Measurements from ENCODE around the gene ZNF536. TPM values are rescaled to one million over a fixed set of nuclear protein-coding genes. Genes with fewer than 3 reads are reported as not detected.

The ZNF536 gene
- polyA plus RNA-seq, 1 of the 3 experiments (the other 2 are of a cell fraction) = 0.41 TPM

GRCh38 chr19:30605333-30605732, 233.1 kb downstream of the ZNF536 start:
- WGBS (ENCODE audit: low lambda C conversion rate) = 50% methylated on average over 3 of the region's 3 CpGs
- no peak overlapping the region for H3K4me2 ChIP-seq
- no peak overlapping the region for H2AFZ ChIP-seq (ENCODE audit: low read depth)
- H3K9ac ChIP-seq = no peak overlapping the region
- peaks cover 0 to 7% of the 10 kb centered on the region in 2 experiments; a peak in 1 of 4 replicates for H3K4me1 ChIP-seq (ENCODE audit: control insufficient read depth in 1 of 2, insufficient read depth in 2 of 2, low read depth in 1 of 2, low read length in 1 of 2)
- ChIA-PET CTCF (no interaction called here), POLR2A (no interaction called here)
- H3K27me3 ChIP-seq (ENCODE audit: insufficient read depth) = no peaks in the 10 kb centered on the region
- H3K79me2 ChIP-seq (ENCODE audit: insufficient read depth) = no peaks in the 10 kb centered on the region
- H3K36me3 ChIP-seq (replicated peaks in 1 of 2; ENCODE audit: control insufficient read depth in 1 of 2, insufficient read depth in 2 of 2, low read length in 1 of 2) = no peaks in the 10 kb centered on the region
- no peak overlapping the region for H3K4me3 ChIP-seq (ENCODE audit: low read depth in 2 of 2, low read length in 1 of 2)
- no peak overlapping the region for H3K27ac ChIP-seq (ENCODE audit: low read depth in 2 of 2, low read length in 1 of 2)
- no peaks in the 10 kb centered on the region for H4K20me1 ChIP-seq (ENCODE audit: insufficient read depth)
- TF ChIP-seq NFIC (IDR thresholded peaks at IDR 0.05; ENCODE audit: borderline replicate concordance) (no peak), SIN3A (IDR thresholded peaks at IDR 0.05; ENCODE audit: borderline replicate concordance, low read depth, low read length) (no peak), MAX (IDR thresholded peaks at IDR 0.05; ENCODE audit: low read depth) (no peak), MEF2A (IDR thresholded peaks at IDR 0.05; ENCODE audit: borderline replicate concordance, low read depth) (no peak), FOSL2 (IDR thresholded peaks at IDR 0.05; ENCODE audit: borderline replicate concordance, low read depth) (no peak), FOXM1 (IDR thresholded peaks at IDR 0.05; ENCODE audit: low read depth) (no peak), TCF12 (IDR thresholded peaks at IDR 0.05) (no peak), USF2 (IDR thresholded peaks at IDR 0.05; ENCODE audit: borderline replicate concordance, low read depth, low read length) (no peak), POLR2AphosphoS5 (IDR thresholded peaks at IDR 0.05; ENCODE audit: low read depth, low read length) (no peak), JUND (IDR thresholded peaks at IDR 0.05) (no peak), MXI1 (IDR thresholded peaks at IDR 0.05; ENCODE audit: low read depth, low read length) (no peak), CHD2 (IDR thresholded peaks at IDR 0.05; ENCODE audit: low read length, partially characterized antibody) (no peak), TAF1 (IDR thresholded peaks at IDR 0.05; ENCODE audit: borderline replicate concordance, low read depth, low read length) (no peak), EZH2phosphoT487 (IDR thresholded peaks at IDR 0.05; ENCODE audit: borderline replicate concordance, low read depth) (no peak), RFX5 (IDR thresholded peaks at IDR 0.05; ENCODE audit: low read length) (no peak)
- TF ChIP-seq, protein P1, sequence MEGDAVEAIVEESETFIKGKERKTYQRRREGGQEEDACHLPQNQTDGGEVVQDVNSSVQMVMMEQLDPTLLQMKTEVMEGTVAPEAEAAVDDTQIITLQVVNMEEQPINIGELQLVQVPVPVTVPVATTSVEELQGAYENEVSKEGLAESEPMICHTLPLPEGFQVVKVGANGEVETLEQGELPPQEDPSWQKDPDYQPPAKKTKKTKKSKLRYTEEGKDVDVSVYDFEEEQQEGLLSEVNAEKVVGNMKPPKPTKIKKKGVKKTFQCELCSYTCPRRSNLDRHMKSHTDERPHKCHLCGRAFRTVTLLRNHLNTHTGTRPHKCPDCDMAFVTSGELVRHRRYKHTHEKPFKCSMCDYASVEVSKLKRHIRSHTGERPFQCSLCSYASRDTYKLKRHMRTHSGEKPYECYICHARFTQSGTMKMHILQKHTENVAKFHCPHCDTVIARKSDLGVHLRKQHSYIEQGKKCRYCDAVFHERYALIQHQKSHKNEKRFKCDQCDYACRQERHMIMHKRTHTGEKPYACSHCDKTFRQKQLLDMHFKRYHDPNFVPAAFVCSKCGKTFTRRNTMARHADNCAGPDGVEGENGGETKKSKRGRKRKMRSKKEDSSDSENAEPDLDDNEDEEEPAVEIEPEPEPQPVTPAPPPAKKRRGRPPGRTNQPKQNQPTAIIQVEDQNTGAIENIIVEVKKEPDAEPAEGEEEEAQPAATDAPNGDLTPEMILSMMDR (IDR thresholded peaks at IDR 0.05) = no peak
- TF ChIP-seq, protein P2, sequence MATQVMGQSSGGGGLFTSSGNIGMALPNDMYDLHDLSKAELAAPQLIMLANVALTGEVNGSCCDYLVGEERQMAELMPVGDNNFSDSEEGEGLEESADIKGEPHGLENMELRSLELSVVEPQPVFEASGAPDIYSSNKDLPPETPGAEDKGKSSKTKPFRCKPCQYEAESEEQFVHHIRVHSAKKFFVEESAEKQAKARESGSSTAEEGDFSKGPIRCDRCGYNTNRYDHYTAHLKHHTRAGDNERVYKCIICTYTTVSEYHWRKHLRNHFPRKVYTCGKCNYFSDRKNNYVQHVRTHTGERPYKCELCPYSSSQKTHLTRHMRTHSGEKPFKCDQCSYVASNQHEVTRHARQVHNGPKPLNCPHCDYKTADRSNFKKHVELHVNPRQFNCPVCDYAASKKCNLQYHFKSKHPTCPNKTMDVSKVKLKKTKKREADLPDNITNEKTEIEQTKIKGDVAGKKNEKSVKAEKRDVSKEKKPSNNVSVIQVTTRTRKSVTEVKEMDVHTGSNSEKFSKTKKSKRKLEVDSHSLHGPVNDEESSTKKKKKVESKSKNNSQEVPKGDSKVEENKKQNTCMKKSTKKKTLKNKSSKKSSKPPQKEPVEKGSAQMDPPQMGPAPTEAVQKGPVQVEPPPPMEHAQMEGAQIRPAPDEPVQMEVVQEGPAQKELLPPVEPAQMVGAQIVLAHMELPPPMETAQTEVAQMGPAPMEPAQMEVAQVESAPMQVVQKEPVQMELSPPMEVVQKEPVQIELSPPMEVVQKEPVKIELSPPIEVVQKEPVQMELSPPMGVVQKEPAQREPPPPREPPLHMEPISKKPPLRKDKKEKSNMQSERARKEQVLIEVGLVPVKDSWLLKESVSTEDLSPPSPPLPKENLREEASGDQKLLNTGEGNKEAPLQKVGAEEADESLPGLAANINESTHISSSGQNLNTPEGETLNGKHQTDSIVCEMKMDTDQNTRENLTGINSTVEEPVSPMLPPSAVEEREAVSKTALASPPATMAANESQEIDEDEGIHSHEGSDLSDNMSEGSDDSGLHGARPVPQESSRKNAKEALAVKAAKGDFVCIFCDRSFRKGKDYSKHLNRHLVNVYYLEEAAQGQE (IDR thresholded peaks at IDR 0.05; ENCODE audit: low read depth, low read length) = no peak
- no peaks in the 10 kb centered on the region for H3K9me3 ChIP-seq
- no peaks in the 10 kb centered on the region for H3K9me2 ChIP-seq
- no peaks in the 10 kb centered on the region for H3F3A ChIP-seq (replicated peaks; ENCODE audit: insufficient read depth)
- no peak for DNase-seq
